ENCODE measurements around the gene LOX.
"Not testable (repeated sequence)": the region's sequence is repeated elsewhere in the genome, so short reads cannot be mapped to it uniquely, and the experiment has no call there.

The LOX gene

DNA sequence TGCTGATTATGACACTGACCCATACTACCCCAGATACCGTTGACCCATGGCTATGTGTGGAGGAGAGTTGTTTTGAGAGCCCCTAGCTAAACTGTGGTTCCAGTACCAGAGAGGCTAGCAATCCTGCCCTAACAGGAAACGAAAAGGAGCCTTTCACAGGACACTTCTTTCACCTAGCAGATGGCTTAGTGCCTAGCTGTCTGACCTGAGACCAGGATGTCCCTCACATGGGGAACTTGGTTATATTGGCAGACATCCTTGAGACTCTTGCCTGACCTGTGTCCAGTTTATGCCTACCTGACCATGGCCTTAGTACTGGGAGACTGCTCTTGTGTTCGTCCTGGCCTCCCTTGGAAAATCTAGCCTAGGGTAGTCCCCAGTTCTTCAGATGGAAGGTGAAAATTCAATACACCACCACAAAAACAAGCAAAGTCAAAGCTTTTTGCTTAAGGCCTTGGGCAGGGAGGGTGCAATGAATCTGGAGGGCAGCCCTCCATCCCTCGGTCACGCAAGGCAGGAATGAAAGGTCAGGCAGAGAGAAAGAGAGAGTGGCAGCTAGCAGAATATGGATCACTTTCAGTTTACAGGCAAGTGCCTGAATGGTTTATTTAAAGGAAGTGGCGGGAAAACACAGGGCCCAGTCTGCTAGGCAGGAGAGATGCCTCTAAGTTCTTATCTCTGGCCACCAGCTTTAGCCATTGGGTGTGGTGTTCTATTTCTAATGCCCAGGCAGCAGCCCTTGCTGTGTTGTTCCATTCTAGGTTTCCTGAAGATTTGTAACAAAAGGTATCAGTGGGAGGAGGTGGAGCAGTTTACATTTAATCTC is 34.9 kb upstream of the LOX start:
- no peaks in the 10 kb centered on the region for H3K9me3 ChIP-seq (ENCODE audit: control insufficient read depth, low read length)
- H3K4me3 ChIP-seq (ENCODE audit: low read length) = no peak overlapping the region
- H3K9ac ChIP-seq (ENCODE audit: low read length) = no peak overlapping the region
- H3K36me3 ChIP-seq (ENCODE audit: control insufficient read depth, insufficient read depth, low read length) = no peaks in the 10 kb centered on the region
- H3K27me3 ChIP-seq (ENCODE audit: control insufficient read depth, insufficient read depth, low read length) = no peaks in the 10 kb centered on the region
- no peaks in the 10 kb centered on the region for H3K4me1 ChIP-seq (ENCODE audit: control insufficient read depth, insufficient read depth, low read length)

DNA sequence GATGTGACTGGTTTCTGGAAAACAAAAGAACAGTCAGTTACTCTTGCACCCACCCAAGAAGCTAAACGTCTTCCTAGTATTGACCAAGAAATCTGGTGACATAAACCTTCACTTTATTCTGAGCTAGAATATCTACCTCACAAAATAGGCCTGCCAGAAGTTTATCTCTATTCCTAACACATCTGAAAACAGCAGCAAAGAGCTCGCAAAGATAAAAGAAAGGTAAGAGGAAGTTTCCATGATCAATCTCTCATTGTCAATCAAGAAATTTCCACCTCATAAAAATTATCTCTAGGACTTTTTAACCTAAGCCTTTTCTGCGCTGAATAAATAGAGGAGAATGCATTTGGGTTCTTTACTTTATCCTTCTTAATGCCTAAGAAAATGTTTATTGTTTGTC is 34.0 kb upstream of the LOX start:
- Histone ChIP-seq H3K4me3 (ENCODE audit: low read length) (no peak overlapping the region), H3K27me3 (ENCODE audit: control insufficient read depth, insufficient read depth, low read length) (peaks cover 4% of the 10 kb centered on the region), H3K9ac (ENCODE audit: low read length) (no peak overlapping the region), H3K9me3 (ENCODE audit: control insufficient read depth, low read length) (no peaks in the 10 kb centered on the region), H3K4me1 (ENCODE audit: control insufficient read depth, insufficient read depth, low read length) (no peaks in the 10 kb centered on the region), H3K36me3 (ENCODE audit: control insufficient read depth, insufficient read depth, low read length) (no peaks in the 10 kb centered on the region)

DNA sequence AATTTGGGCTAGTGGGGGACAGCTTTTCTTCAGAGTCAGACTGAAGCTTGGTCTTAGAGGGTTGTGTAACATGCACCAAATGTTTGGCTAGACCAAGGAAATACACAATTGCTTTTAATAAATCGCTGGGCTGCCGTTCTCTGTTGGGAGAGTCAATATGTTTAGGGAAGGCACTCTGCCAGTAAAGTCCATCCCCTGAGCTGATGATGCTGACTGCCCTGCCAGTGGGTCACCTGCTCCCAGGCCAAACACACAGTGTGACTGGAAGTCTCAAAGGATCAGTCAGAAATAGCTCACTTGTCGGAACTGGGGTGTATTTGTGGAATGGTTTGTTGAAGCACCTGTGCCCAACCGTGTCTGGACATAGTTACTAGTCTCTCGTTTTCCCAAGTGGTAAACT is 33.4 kb upstream of the LOX start:
- Histone ChIP-seq H3K4me1 (ENCODE audit: control insufficient read depth, insufficient read depth, low read length) (no peaks in the 10 kb centered on the region), H3K27me3 (ENCODE audit: control insufficient read depth, insufficient read depth, low read length) (peaks cover 4% of the 10 kb centered on the region), H3K36me3 (ENCODE audit: control insufficient read depth, insufficient read depth, low read length) (no peaks in the 10 kb centered on the region), H3K9me3 (ENCODE audit: control insufficient read depth, low read length) (no peaks in the 10 kb centered on the region), H3K4me3 (ENCODE audit: low read length) (no peak overlapping the region), H3K9ac (ENCODE audit: low read length) (no peak overlapping the region)

DNA sequence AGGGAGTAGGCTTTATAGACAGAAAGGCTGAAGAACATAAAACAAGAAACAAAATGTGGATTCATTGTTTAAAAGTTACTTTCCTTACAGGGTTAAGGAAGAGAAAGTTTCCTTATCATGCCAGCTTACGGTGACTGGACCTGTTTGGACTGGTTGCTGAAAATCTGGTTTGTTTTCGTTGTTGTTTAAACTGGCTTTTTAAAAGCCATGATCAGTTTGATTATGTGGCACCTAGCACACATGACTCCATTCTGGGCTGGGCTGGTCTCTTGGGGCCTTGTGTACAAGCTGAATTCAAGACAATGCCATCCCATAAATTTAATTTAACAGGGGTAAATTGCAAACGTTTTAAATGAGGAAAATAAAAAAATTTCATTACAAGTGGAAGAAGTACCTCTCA is 32.9 kb upstream of the LOX start:
- H3K27me3 ChIP-seq (ENCODE audit: control insufficient read depth, insufficient read depth, low read length) = peaks cover 4% of the 10 kb centered on the region
- H3K36me3 ChIP-seq (ENCODE audit: control insufficient read depth, insufficient read depth, low read length) = no peaks in the 10 kb centered on the region
- no peaks in the 10 kb centered on the region for H3K9me3 ChIP-seq (ENCODE audit: control insufficient read depth, low read length)
- H3K9ac ChIP-seq (ENCODE audit: low read length) = no peak overlapping the region
- no peak overlapping the region for H3K4me3 ChIP-seq (ENCODE audit: low read length)
- H3K4me1 ChIP-seq (ENCODE audit: control insufficient read depth, insufficient read depth, low read length) = no peaks in the 10 kb centered on the region

DNA sequence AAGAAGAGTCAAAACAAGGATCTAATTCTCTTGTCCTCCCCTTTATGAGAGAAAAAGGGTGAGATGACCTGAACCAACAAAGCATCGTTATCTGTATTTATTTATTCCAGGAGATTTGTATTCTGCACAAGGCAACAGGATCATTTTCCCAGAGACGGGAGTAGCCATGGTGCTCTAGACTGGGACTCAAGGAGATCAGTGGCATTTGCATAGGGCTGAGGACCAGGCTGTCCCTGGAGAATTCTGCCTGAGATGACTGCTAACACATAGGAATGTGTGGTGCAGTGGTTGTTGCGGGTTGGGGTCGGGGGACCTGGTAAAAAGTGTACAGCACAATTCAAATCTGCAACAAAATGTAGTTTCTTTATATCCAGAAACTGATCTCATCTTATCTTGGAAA is 29.0 kb upstream of the LOX start:
- Histone ChIP-seq H3K9ac (ENCODE audit: low read length) (no peak overlapping the region), H3K9me3 (ENCODE audit: control insufficient read depth, low read length) (no peaks in the 10 kb centered on the region), H3K36me3 (ENCODE audit: control insufficient read depth, insufficient read depth, low read length) (no peaks in the 10 kb centered on the region), H3K4me3 (ENCODE audit: low read length) (no peak overlapping the region), H3K27me3 (ENCODE audit: control insufficient read depth, insufficient read depth, low read length) (peaks cover 4% of the 10 kb centered on the region), H3K4me1 (ENCODE audit: control insufficient read depth, insufficient read depth, low read length) (no peaks in the 10 kb centered on the region)

DNA sequence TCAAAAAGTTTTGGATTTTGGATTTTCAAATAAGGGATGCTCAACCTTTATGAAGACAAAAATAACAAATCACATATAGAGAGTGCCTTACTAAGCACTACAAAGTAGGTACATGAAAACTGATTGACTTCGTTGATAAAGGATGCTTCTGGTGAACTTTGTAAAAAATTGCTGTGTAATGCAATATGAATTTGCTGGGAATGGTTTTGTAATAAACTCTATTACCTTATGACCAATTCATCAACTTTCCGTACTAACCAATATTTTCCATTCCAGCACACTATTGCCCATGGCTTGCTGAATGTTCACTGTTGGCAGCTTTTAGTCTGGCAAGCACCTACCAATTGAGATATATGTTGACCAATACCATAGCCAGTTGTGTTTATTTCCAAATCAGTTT is 27.9 kb upstream of the LOX start:
- Histone ChIP-seq H3K36me3 (ENCODE audit: control insufficient read depth, insufficient read depth, low read length) (no peaks in the 10 kb centered on the region), H3K27me3 (ENCODE audit: control insufficient read depth, insufficient read depth, low read length) (peaks cover 4% of the 10 kb centered on the region), H3K9ac (ENCODE audit: low read length) (no peak overlapping the region), H3K4me3 (ENCODE audit: low read length) (no peak overlapping the region), H3K9me3 (ENCODE audit: control insufficient read depth, low read length) (no peaks in the 10 kb centered on the region), H3K4me1 (ENCODE audit: control insufficient read depth, insufficient read depth, low read length) (no peaks in the 10 kb centered on the region)

DNA sequence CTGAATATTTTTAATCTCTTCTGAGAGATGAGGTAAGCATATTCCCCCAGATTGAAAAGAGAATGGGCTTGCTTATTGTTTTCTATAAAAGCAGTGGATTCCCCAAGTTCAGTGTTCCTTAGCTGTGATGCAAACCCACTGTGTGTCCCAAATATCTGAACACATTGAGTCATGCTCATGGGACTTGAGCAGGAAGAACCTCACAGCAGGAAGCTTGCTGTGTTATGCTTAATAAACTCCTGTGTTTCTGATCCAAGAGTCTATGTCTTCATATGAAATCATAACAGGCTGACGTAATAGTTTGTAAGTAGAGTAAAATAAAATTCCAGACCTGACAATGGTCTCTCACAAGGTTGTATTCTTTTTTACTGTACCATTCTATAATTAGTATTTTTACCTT is 24.8 kb upstream of the LOX start:
- H3K36me3 ChIP-seq (ENCODE audit: control insufficient read depth, insufficient read depth, low read length) = no peaks in the 10 kb centered on the region
- no peaks in the 10 kb centered on the region for H3K9me3 ChIP-seq (ENCODE audit: control insufficient read depth, low read length)
- no peak overlapping the region for H3K4me3 ChIP-seq (ENCODE audit: low read length)
- H3K9ac ChIP-seq (ENCODE audit: low read length) = no peak overlapping the region
- peaks cover 4% of the 10 kb centered on the region for H3K27me3 ChIP-seq (ENCODE audit: control insufficient read depth, insufficient read depth, low read length)
- no peaks in the 10 kb centered on the region for H3K4me1 ChIP-seq (ENCODE audit: control insufficient read depth, insufficient read depth, low read length)

DNA sequence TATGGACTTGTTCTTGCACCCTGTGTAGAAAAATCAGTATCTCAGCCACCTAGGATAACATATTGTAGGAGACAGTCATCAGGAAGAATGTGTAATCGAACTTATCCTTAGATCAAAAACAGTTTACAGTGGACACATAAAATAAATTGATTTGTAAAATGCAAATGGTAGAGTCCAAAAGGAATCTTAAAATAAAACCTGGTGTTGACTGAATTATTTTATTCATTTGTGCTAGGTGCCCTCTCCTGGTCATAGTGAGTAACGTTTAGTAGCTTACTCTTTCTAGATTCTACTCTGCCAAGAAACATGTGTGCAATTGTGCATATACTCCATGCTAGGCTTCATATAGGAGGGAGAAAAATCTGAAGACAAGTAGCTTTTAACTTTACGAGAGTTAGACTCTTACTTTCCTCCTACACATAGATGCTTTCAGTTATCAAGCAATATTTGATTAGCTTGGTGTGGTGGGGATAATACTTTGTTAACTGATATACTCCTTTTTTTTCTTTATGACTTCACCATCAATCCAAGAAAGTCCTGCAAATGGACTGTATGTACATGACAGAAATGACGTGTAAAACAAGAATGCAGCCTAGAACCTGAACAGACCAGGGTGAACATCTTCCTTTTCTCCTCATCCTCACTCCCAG is 23.7 kb upstream of the LOX start:
- Histone ChIP-seq H3K9me3 (ENCODE audit: control insufficient read depth, low read length) (no peaks in the 10 kb centered on the region), H3K9ac (ENCODE audit: low read length) (no peak overlapping the region), H3K4me3 (ENCODE audit: low read length) (no peak overlapping the region), H3K4me1 (ENCODE audit: control insufficient read depth, insufficient read depth, low read length) (no peaks in the 10 kb centered on the region), H3K27me3 (ENCODE audit: control insufficient read depth, insufficient read depth, low read length) (no peaks in the 10 kb centered on the region), H3K36me3 (ENCODE audit: control insufficient read depth, insufficient read depth, low read length) (no peaks in the 10 kb centered on the region)

DNA sequence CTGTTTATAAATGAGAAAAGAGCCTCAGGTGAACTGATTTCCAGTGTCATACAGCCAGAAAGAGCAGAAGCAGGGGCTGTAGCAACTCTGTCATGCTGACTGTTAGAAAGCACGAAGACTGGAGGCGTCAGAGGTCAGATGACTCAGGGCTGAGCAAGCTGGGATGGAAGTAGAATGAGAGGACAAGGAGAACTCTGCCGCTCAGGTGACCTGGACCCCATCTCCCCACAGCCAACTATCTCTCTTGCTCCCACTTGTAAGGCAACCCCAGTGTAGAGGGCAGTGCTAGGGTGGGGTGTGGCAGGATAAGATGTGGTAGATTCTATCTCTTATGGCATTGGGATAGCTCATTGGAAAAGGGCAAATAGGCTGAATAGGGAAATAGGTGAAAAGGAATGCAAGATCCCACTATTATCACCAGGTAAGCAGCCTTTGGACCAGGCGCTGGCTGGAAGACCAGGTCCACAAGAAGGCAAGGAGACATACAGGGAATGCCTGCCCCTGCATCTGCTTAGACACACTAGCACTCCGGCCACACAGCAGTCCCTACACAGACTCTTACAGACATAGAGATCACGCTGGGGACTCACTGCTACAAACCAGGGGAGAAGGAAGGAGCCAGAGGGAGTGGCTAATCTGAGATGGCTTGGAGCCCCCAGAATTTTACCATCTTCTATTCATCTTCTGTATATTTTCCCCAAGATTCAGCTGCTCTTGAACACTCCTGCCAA is 21.2 kb upstream of the LOX start:
- Histone ChIP-seq H3K4me1 (ENCODE audit: control insufficient read depth, insufficient read depth, low read length) (no peaks in the 10 kb centered on the region), H3K4me3 (ENCODE audit: low read length) (no peak overlapping the region)

DNA sequence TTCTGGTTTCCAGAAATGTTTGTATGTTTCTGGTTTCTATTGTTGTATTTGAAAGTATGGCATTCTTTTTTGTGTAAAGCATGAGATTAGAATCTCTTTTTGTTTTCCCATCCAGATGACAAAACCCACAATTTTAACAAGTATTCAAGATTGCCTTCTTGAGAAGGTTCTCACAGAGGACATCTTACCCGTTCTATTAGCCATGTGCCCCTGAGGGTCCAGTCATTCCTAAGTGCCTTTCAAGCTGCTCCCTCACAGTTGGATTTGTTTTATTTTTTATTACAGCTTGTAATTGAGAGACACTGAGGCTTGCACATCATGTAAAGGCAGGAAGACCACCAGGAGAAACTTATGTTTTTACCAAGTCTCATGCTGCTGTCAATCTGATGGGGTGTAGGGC is 19.3 kb upstream of the LOX start:
- no peaks in the 10 kb centered on the region for H3K9me3 ChIP-seq (ENCODE audit: control insufficient read depth, low read length)
- H3K9ac ChIP-seq (ENCODE audit: low read length) = no peak overlapping the region
- no peak overlapping the region for H3K4me3 ChIP-seq (ENCODE audit: low read length)
- no peaks in the 10 kb centered on the region for H3K4me1 ChIP-seq (ENCODE audit: control insufficient read depth, insufficient read depth, low read length)
- no peaks in the 10 kb centered on the region for H3K27me3 ChIP-seq (ENCODE audit: control insufficient read depth, insufficient read depth, low read length)
- no peaks in the 10 kb centered on the region for H3K36me3 ChIP-seq (ENCODE audit: control insufficient read depth, insufficient read depth, low read length)

More for the DNA sequence above, 21.2 kb upstream of the LOX start:
- Histone ChIP-seq H3K9me3 (ENCODE audit: control insufficient read depth, low read length) (no peaks in the 10 kb centered on the region), H3K27me3 (ENCODE audit: control insufficient read depth, insufficient read depth, low read length) (no peaks in the 10 kb centered on the region), H3K9ac (ENCODE audit: low read length) (no peak overlapping the region), H3K36me3 (ENCODE audit: control insufficient read depth, insufficient read depth, low read length) (no peaks in the 10 kb centered on the region)

DNA sequence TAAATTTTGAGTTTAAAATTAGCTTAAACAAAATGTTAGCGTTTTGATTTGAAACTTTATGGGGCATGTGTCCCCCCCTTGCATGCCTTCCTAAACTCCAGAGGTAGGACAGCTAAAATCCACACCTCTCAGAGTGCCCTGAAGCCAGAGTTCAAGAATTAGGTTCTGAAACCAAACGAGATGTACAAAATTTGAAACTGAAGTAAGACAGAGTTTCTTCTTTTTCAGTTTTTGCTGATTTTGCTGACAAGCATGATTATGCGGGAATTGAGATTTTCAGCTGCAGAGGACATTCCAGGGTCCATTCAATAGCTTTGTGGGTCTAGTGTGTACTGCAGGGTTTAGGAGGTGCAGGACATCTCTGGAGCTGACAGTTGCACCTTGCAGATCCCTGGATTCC is 17.1 kb upstream of the LOX start:
- H3K4me1 ChIP-seq (ENCODE audit: control insufficient read depth, insufficient read depth, low read length) = no peaks in the 10 kb centered on the region
- H3K27me3 ChIP-seq (ENCODE audit: control insufficient read depth, insufficient read depth, low read length) = no peaks in the 10 kb centered on the region
- H3K4me3 ChIP-seq (ENCODE audit: low read length) = no peak overlapping the region
- no peaks in the 10 kb centered on the region for H3K36me3 ChIP-seq (ENCODE audit: control insufficient read depth, insufficient read depth, low read length)
- no peaks in the 10 kb centered on the region for H3K9me3 ChIP-seq (ENCODE audit: control insufficient read depth, low read length)
- H3K9ac ChIP-seq (ENCODE audit: low read length) = no peak overlapping the region

DNA sequence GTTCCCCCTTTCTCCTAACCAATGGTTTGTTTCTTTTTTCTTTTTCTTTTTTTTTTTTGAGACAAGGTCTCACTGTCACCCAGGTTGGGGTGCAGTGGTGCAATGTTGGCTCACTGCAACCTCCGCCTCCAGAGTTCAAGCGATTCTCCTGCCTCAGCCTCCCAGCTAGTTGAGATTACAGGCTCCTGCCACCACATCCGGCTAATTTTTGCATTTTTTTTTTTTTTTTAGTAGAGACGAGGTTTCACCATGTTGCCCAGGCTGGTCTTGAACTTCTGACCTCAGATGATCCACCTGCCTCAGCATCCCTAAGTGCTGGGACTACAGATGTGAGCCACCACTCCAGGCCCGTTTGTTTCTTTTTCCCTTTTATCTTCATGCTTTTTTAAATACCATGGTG is 16.2 kb upstream of the LOX start:
- not testable (repeated sequence) for H3K9ac ChIP-seq (ENCODE audit: low read length); H3K4me3 ChIP-seq (ENCODE audit: low read length); H3K36me3 ChIP-seq (ENCODE audit: control insufficient read depth, insufficient read depth, low read length); H3K4me1 ChIP-seq (ENCODE audit: control insufficient read depth, insufficient read depth, low read length); H3K9me3 ChIP-seq (ENCODE audit: control insufficient read depth, low read length); H3K27me3 ChIP-seq (ENCODE audit: control insufficient read depth, insufficient read depth, low read length)
